ENCODE results near the gene RENBP. TPM values are rescaled to one million over a fixed set of nuclear protein-coding genes. Genes with fewer than 3 reads are reported as not detected.

The RENBP gene
- polyA plus RNA-seq, 1 of the 3 experiments (the other 2 are of a cell fraction) = 0.90 TPM

- Histone ChIP-seq H3K79me2 (ENCODE audit: insufficient read depth) (peaks cover 86% of the 10 kb centered on the region), H3K9me2 (no peaks in the 10 kb centered on the region), H3K4me3 (ENCODE audit: low read depth in 2 of 2, low read length in 1 of 2) (no peak overlapping the region), H3K4me1 (ENCODE audit: control insufficient read depth in 1 of 2, insufficient read depth in 2 of 2, low read depth in 1 of 2, low read length in 1 of 2) (peaks cover 16 to 35% of the 10 kb centered on the region in 2 experiments; a peak in 2 of 4 replicates), H4K20me1 (ENCODE audit: insufficient read depth) (peaks cover 82% of the 10 kb centered on the region), H3F3A (replicated peaks; ENCODE audit: insufficient read depth) (no peaks in the 10 kb centered on the region), H3K36me3 (replicated peaks in 1 of 2; ENCODE audit: control insufficient read depth in 1 of 2, insufficient read depth in 2 of 2, low read length in 1 of 2) (peaks cover 12 to 37% of the 10 kb centered on the region in 2 experiments), H2AFZ (ENCODE audit: low read depth) (no peak overlapping the region), H3K9ac (no peak overlapping the region), H3K27ac (ENCODE audit: low read depth in 2 of 2, low read length in 1 of 2) (no peak overlapping the region), H3K9me3 (no peaks in the 10 kb centered on the region), H3K4me2 (no peak overlapping the region), H3K27me3 (ENCODE audit: insufficient read depth) (no peaks in the 10 kb centered on the region)
- TF ChIP-seq SMC3 (IDR thresholded peaks at IDR 0.05; ENCODE audit: low read depth, low read length) (no peak), MAX (IDR thresholded peaks at IDR 0.05; ENCODE audit: low read depth) (no peak), NFIC (IDR thresholded peaks at IDR 0.05; ENCODE audit: borderline replicate concordance) (no peak), RFX5 (IDR thresholded peaks at IDR 0.05; ENCODE audit: low read length) (no peak), EZH2phosphoT487 (IDR thresholded peaks at IDR 0.05; ENCODE audit: borderline replicate concordance, low read depth) (no peak), TAF1 (IDR thresholded peaks at IDR 0.05; ENCODE audit: borderline replicate concordance, low read depth, low read length) (no peak), CTCF (IDR thresholded peaks at IDR 0.05) (no peak), USF1 (IDR thresholded peaks at IDR 0.05; ENCODE audit: borderline replicate concordance, low read depth) (no peak), FOXM1 (IDR thresholded peaks at IDR 0.05; ENCODE audit: low read depth) (no peak)
- CTCF ChIA-PET = interaction anchor here (0.8 to 11.6 kb wide), 3 partner anchors 17 to 47 kb away, joined by 3 to 179 read pairs (median 4); partner anchors contain the start of gene RENBP
- POLR2A ChIA-PET = interaction anchor here (0.6 to 0.9 kb wide), 2 partner anchors 172 to 392 kb away, joined by 3 read pairs; partner anchors contain the start of genes IDH3G and SSR4
- 94% methylated on average over 14 of the region's 15 CpGs for WGBS (ENCODE audit: low lambda C conversion rate)
- no peak for DNase-seq
Measured at GRCh38 chrX:153966283-153966688, 21.8 kb upstream of the RENBP start.

- Histone ChIP-seq H3K79me2 (ENCODE audit: insufficient read depth) (peaks cover 81% of the 10 kb centered on the region), H2AFZ (ENCODE audit: low read depth) (no peak overlapping the region), H3K27me3 (ENCODE audit: insufficient read depth) (no peaks in the 10 kb centered on the region), H3K9me2 (no peaks in the 10 kb centered on the region), H3K9ac (no peak overlapping the region), H3K4me3 (ENCODE audit: low read depth in 2 of 2, low read length in 1 of 2) (no peak overlapping the region), H3K9me3 (no peaks in the 10 kb centered on the region), H3K4me2 (no peak overlapping the region), H3K4me1 (ENCODE audit: control insufficient read depth in 1 of 2, insufficient read depth in 2 of 2, low read depth in 1 of 2, low read length in 1 of 2) (peaks cover 16 to 35% of the 10 kb centered on the region in 2 experiments; a peak in 2 of 4 replicates), H4K20me1 (ENCODE audit: insufficient read depth) (peaks cover 85% of the 10 kb centered on the region), H3K27ac (ENCODE audit: low read depth in 2 of 2, low read length in 1 of 2) (no peak overlapping the region), H3F3A (replicated peaks; ENCODE audit: insufficient read depth) (no peaks in the 10 kb centered on the region), H3K36me3 (replicated peaks in 1 of 2; ENCODE audit: control insufficient read depth in 1 of 2, insufficient read depth in 2 of 2, low read length in 1 of 2) (peaks cover 12 to 46% of the 10 kb centered on the region in 2 experiments)
- ChIA-PET CTCF (interaction anchor here (11.6 kb wide), 1 partner anchor 16 kb away, joined by 179 read pairs; the partner anchor contains the start of gene RENBP), POLR2A (no interaction called here)
- TF ChIP-seq, protein P1, sequence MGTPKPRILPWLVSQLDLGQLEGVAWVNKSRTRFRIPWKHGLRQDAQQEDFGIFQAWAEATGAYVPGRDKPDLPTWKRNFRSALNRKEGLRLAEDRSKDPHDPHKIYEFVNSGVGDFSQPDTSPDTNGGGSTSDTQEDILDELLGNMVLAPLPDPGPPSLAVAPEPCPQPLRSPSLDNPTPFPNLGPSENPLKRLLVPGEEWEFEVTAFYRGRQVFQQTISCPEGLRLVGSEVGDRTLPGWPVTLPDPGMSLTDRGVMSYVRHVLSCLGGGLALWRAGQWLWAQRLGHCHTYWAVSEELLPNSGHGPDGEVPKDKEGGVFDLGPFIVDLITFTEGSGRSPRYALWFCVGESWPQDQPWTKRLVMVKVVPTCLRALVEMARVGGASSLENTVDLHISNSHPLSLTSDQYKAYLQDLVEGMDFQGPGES (IDR thresholded peaks at IDR 0.05; ENCODE audit: low read depth, low read length) = no peak
- no peak for DNase-seq
- 100% methylated on average over 5 of the region's 5 CpGs for WGBS (ENCODE audit: low lambda C conversion rate)
Measured at GRCh38 chrX:153965406-153965805, 21.0 kb upstream of the RENBP start.

Data from SK-N-SH (cell line).